Measurements from ENCODE around the gene RACK1.

Gene RACK1

GRCh38 chr5:181259974-181260719 is 16.4 kb upstream of the RACK1 start:
- no peak for DNase-seq (ENCODE audit: low read depth in 1 of 2, low spot score in 1 of 2)

DNA sequence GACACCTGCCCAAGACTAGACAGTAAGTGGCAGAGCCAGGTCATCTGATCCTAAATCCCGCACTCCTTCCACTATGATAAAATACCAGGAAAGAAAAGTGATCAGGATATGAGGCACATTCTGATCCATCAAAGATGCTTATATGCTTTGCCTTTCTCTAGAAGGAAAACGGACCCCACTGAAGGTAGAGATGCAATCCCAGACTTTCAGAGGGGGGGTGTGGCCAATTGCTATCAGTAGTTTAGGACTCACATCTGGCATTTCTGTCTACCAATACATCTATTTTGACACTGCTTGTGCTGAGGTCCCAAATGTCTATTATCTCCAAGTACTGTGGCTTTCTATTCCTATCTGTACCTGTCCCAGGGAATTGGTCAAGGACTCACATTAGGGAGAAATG is 15.6 kb upstream of the RACK1 start:
- no peak for DNase-seq (ENCODE audit: low read depth in 1 of 2, low spot score in 1 of 2)

GRCh38 chr5:181258576-181258975 is 14.9 kb upstream of the RACK1 start:
- no peak for DNase-seq (ENCODE audit: low read depth in 1 of 2, low spot score in 1 of 2)

- no peak for DNase-seq (ENCODE audit: low read depth in 1 of 2, low spot score in 1 of 2)
These were observed 12.3 kb upstream of the RACK1 start for GRCh38 chr5:181255836-181256578.

DNA sequence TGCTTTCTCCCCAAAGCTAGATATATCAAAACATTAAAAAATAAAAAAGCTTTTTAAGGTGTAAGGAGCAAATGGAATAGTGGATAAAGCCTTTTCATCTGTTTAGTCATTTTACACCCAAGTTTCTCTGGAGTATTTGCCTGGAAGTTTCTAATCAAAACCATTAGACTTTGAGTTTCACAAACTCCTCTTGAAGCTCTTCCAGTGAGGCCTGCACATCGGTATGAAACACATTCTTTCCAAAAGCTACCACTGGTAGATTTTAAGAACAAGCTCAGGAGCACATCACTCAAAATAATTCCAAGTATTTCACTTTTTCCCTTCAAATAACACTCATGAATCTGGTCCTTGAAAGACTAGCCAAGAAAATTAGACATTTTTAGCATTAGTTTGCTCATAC is 11.6 kb upstream of the RACK1 start:
- DNase-seq (ENCODE audit: low read depth in 1 of 2, low spot score in 1 of 2): no peak

DNA sequence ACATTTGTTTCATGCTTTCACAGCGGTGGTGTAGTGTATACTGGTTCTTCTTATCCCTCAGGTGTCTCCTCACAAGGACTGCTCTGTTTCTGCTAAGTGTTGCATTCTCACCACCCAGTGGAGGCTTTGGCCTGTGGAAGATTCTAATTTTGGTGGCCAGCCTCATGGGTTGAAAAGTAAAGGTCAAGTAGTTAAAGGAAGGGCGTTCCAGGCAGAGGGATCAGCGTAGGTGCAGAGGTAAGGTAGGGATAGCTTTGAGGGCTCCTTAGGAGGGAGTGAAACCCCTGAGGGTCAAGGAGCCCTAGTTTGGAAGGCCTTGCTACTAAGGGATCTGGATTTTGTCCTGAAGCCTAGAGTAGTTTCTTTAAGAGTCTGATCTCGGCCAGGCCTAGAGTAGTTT is 4.6 kb upstream of the RACK1 start:
- no peak for DNase-seq (ENCODE audit: low read depth in 1 of 2, low spot score in 1 of 2)

GRCh38 chr5:181246276-181247049 is 2.8 kb upstream of the RACK1 start:
- DNase-seq (ENCODE audit: low read depth in 1 of 2, low spot score in 1 of 2): peak; percentile 58 to 78

DNA sequence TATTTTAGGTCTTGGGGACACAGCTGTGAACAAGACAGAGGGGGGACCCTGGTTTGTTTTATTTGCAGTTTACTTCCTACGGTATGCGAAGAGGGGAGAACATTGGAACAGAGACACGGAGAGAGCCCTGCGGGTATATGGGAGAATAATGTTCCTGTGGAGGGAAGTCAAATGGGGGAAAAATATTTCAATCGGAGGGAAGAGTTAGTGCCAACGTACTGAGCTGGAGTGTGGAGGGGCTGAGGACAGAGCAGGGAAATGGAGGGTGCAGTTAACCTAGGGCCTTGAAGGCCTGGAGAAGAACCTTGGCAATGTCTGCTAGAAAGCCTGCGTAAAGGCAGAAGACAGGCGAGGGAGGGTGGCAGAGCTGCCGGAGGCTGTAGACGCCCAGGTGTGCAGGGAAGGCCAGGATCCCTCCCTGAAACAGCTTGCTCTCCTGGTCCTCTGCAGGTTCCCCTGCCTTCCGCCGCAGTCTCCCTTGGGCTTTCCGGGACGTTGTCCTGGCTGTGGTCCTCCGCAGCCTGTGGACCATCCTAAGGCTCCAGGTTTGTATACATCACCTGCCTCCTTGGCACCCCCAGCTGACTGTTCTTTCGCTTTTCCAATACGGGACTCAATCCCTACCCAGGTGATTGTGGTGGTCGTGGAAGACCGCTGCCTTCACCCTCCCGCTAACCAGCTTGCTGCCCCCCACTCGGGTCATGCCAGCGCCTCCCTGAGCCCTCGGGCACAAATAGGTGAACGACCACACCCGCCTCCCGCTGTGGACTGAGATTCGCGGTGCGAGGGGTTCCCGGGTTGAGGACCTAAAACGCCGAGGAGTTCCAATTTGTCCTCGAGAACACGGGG is 1.9 kb upstream of the RACK1 start:
- DNase-seq (ENCODE audit: low read depth in 1 of 2, low spot score in 1 of 2): no peak

DNA sequence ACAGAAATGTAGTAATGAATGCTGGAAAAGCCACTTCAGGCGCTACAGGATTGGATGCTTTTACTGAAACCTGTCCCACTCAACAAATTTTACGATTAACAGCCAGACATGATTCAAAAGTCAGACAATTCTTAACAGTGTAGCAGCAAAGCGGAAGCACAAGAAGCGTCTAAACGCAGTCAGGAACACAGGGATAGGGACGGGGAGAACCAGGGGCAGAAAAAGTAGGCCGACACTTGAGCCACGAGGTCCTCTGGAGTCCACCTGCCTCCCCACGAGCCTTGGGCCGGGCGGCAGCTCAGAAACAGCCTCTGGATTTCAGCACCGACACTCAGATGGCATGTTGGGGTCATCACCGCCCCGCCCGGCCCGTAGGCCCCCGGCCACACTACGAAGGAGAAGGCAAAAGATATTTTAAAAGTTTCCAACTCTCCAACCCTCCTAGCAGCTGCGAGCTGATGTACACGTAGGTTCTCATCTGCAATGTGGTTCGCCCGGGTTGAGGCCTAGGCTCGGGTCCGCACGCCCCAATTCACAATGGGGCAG is 615 bp downstream of the RACK1 start:
- no peak for DNase-seq (ENCODE audit: low read depth in 1 of 2, low spot score in 1 of 2)

- no peak for DNase-seq (ENCODE audit: low read depth in 1 of 2, low spot score in 1 of 2)
These were observed 1.7 kb downstream of the RACK1 start for GRCh38 chr5:181242031-181242451.

GRCh38 chr5:181241393-181241975 is 2.2 kb downstream of the RACK1 start:
- no peak for DNase-seq (ENCODE audit: low read depth in 1 of 2, low spot score in 1 of 2)

GRCh38 chr5:181239062-181239663 is 4.5 kb downstream of the RACK1 start:
- DNase-seq (ENCODE audit: low read depth in 1 of 2, low spot score in 1 of 2): no peak

DNA sequence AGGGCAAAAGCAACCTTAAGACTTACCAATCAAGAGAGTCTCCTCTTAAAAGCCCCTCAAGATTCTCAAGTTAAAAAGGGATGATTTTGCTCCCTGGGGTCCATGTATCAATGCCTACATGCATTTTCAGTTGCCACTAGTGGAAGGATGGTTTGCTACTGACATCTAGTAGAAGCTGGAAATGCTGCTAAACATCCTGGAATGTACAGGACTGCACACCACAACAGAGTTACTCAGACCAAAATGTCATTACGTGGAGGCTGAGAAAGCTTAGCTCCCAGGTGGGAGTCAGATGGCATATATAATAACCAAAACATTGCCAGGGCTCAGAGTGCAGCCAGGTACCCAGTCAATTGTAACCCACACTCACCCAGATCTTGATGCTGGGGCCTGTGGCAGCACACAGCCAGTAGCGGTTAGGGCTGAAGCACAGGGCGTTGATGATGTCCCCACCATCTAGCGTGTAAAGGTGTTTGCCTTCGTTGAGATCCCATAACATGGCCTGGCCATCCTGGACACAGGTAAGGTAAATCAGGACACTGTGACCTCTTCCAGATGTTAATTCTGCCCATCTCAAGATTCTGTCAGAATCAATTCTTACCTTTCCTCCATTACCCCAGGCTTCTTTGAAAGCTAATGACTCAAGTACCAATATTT is 5.8 kb downstream of the RACK1 start:
- DNase-seq (ENCODE audit: low read depth in 1 of 2, low spot score in 1 of 2): no peak

- DNase-seq (ENCODE audit: low read depth in 1 of 2, low spot score in 1 of 2): no peak
These were observed 6.6 kb downstream of the RACK1 start for GRCh38 chr5:181236954-181237641.

- no peak for DNase-seq (ENCODE audit: low read depth in 1 of 2, low spot score in 1 of 2)
These were observed 7.2 kb downstream of the RACK1 start for GRCh38 chr5:181236471-181236870.

- DNase-seq (ENCODE audit: low read depth in 1 of 2, low spot score in 1 of 2): no peak
These were observed 7.9 kb downstream of the RACK1 start for GRCh38 chr5:181235689-181236366.

GRCh38 chr5:181235323-181235688 is 8.4 kb downstream of the RACK1 start:
- DNase-seq (ENCODE audit: low read depth in 1 of 2, low spot score in 1 of 2): no peak
